AG20443 (cell line): ENCODE measurements around the gene MYL6B.

ENCODE experiments used
- DNase-seq: peaks from one replicate; pipeline ENCODE4 v3.0.0; 2012; ENCODE audit warnings: low spot score, mixed read lengths

The MYL6B gene

GRCh38 chr12:56172839-56173238 lies 20.5 kb downstream of the MYL6B start:
- DNase-seq: no peak

GRCh38 chr12:56178347-56178746 lies 26.0 kb downstream of the MYL6B start:
- no peak for DNase-seq

- no peak for DNase-seq
Observed at GRCh38 chr12:56186957-56187356, 34.6 kb downstream of the MYL6B start.

- DNase-seq: no peak
Observed at GRCh38 chr12:56188131-56188777, 35.9 kb downstream of the MYL6B start.

GRCh38 chr12:56188778-56189098 lies 36.4 kb downstream of the MYL6B start:
- DNase-seq: peak; percentile 24

- DNase-seq: peak; percentile 97
Observed at GRCh38 chr12:56189099-56189917, 36.9 kb downstream of the MYL6B start, which contains the start of gene SMARCC2. TSS of gene SMARCC2 (minus strand) at chr12:56189483. CDS start at chr12:56189461, 22 bp downstream.

- peak; percentile 71 for DNase-seq
Observed at GRCh38 chr12:56189918-56190694, 37.7 kb downstream of the MYL6B start.

GRCh38 chr12:56190695-56191155 lies 38.3 kb downstream of the MYL6B start:
- no peak for DNase-seq

GRCh38 chr12:56192582-56192981 lies 40.2 kb downstream of the MYL6B start:
- DNase-seq: no peak

- peak; percentile 66 for DNase-seq
Observed at GRCh38 chr12:56193025-56193578, 40.7 kb downstream of the MYL6B start.

GRCh38 chr12:56196818-56197550 lies 44.6 kb downstream of the MYL6B start:
- peak; percentile 78 for DNase-seq

- DNase-seq: no peak
Observed at GRCh38 chr12:56197921-56198635, 45.7 kb downstream of the MYL6B start.

GRCh38 chr12:56198836-56199235 lies 46.4 kb downstream of the MYL6B start:
- no peak for DNase-seq

GRCh38 chr12:56202366-56202765 lies 50.0 kb downstream of the MYL6B start:
- no peak for DNase-seq

GRCh38 chr12:56202838-56203237 lies 50.5 kb downstream of the MYL6B start:
- DNase-seq: no peak

- no peak for DNase-seq
Observed at GRCh38 chr12:56204275-56204674, 51.9 kb downstream of the MYL6B start.

GRCh38 chr12:56205445-56205844 lies 53.1 kb downstream of the MYL6B start:
- no peak for DNase-seq

GRCh38 chr12:56206452-56207166 lies 54.2 kb downstream of the MYL6B start:
- DNase-seq: peak; percentile 62
